HUDEP-2 (cell line): Measurements from ENCODE around the gene COL10A1.
A peak's percentile ranks its signal among the peaks of the same experiment; 100 is the strongest.

Source experiments
- DNase-seq, 76 experiments: peaks; one replicate each; lab custom pipeline; 2025; ENCODE audit not compliant: unreplicated experiment in 76 of 76; lab: John Stamatoyannopoulos, UW

The COL10A1 gene

GRCh38 chr6:116126032-116126431 is at the start of gene COL10A1:
Gene COL10A1, minus strand, starts transcription at chr6:116126132. Its CDS starts 640 bp downstream, at chr6:116125492.
- DNase-seq, result no peak

GRCh38 chr6:116175344-116175743 is 49.4 kb upstream of the COL10A1 start:
- DNase-seq, result no peak

GRCh38 chr6:116173928-116174327 is 48.0 kb upstream of the COL10A1 start:
- no peak for DNase-seq

- peak in 38 of 76 experiments; percentile 2 to 76 (median 38) for DNase-seq
Observed at GRCh38 chr6:116170358-116171057, 44.6 kb upstream of the COL10A1 start.

- peak in 11 of 76 experiments; percentile 2 to 68 (median 22) for DNase-seq
Observed at GRCh38 chr6:116169880-116170279, 43.9 kb upstream of the COL10A1 start.

GRCh38 chr6:116168148-116168547 is 42.2 kb upstream of the COL10A1 start:
- no peak for DNase-seq

- DNase-seq, result no peak
Observed at GRCh38 chr6:116166369-116166768, 40.4 kb upstream of the COL10A1 start.

GRCh38 chr6:116165596-116165995 is 39.7 kb upstream of the COL10A1 start:
- DNase-seq, result no peak

GRCh38 chr6:116159782-116160524 is 34.0 kb upstream of the COL10A1 start:
- DNase-seq, result no peak

- no peak for DNase-seq
Observed at GRCh38 chr6:116158641-116159040, 32.7 kb upstream of the COL10A1 start.

GRCh38 chr6:116157391-116157790 is 31.5 kb upstream of the COL10A1 start:
- DNase-seq, result no peak

- DNase-seq, result no peak
Observed at GRCh38 chr6:116156405-116157326, 30.7 kb upstream of the COL10A1 start.

GRCh38 chr6:116154887-116155286 is 29.0 kb upstream of the COL10A1 start:
- no peak for DNase-seq

- no peak for DNase-seq
Observed at GRCh38 chr6:116152620-116153019, 26.7 kb upstream of the COL10A1 start.

GRCh38 chr6:116145803-116146675 is 20.1 kb upstream of the COL10A1 start:
- DNase-seq, result peak in 3 of 76 experiments; percentile 11 to 25 (median 16)

GRCh38 chr6:116144605-116145004 is 18.7 kb upstream of the COL10A1 start:
- DNase-seq, result peak in 3 of 76 experiments; percentile 6 to 26 (median 19)

- DNase-seq, result no peak
Observed at GRCh38 chr6:116139917-116140316, 14.0 kb upstream of the COL10A1 start.

- no peak for DNase-seq
Observed at GRCh38 chr6:116136933-116137340, 11.0 kb upstream of the COL10A1 start.

- DNase-seq, result no peak
Observed at GRCh38 chr6:116136373-116136772, 10.4 kb upstream of the COL10A1 start.

GRCh38 chr6:116133453-116133852 is 7.5 kb upstream of the COL10A1 start:
- no peak for DNase-seq
